Thoracic aorta (tissue), 2 donors: ENCODE results near the gene WNK1. TPM values are rescaled to one million over a fixed set of nuclear protein-coding genes. Genes with fewer than 3 reads are reported as not detected.

Experiments used
- ATAC-seq: fragments of 150-250 bp; one replicate; pipeline ENCODE4 v1.8.0; 2017; ENCODE audit warnings: low read depth; ENCODE audit not compliant: insufficient number of reproducible peaks, low FRiP score
- DNase-seq: peaks from one replicate; pipeline ENCODE4 v3.0.0-alpha.2; 2020; ENCODE audit warnings: low spot score
- H3K27ac ChIP-seq, 2 donors: fragments of 200-600 bp; sonication (generic); 1 replicate in 1 of 2; 2 replicates in 1 of 2; pipeline ENCODE4 v1.5.1; 2016; ENCODE audit warnings: mild to moderate bottlenecking in 2 of 2, moderate library complexity in 2 of 2
- H3K27me3 ChIP-seq: fragments of 200-600 bp; sonication (generic); replicated peaks from 2 replicates; pipeline ENCODE4 v1.6.0; 2016; ENCODE audit warnings: mild to moderate bottlenecking; ENCODE audit not compliant: insufficient read depth
- H3K36me3 ChIP-seq: fragments of 200-600 bp; sonication (generic); one replicate; pipeline ENCODE4 v1.5.1; 2016
- H3K4me1 ChIP-seq, 2 donors: fragments of 200-600 bp; sonication (generic); 1 replicate in 1 of 2; 2 replicates in 1 of 2; pipeline versions ENCODE4 v1.5.1 to v1.6.0; 2016; ENCODE audit warnings: low read depth in 2 of 2, mild to moderate bottlenecking in 1 of 2; ENCODE audit not compliant: control insufficient read depth in 1 of 2
- H3K4me3 ChIP-seq: fragments of 200-600 bp; sonication (generic); 2 replicates; pipeline ENCODE4 v1.5.1; 2016; ENCODE audit warnings: mild to moderate bottlenecking
- H3K9me3 ChIP-seq: fragments of 200-600 bp; sonication (generic); 2 replicates; pipeline ENCODE4 v1.5.1; 2016
- total RNA-seq, 2 donors: library from RNA; depleted of rRNA; stranded (reverse); fragments of >200 nt; gene quantifications; one replicate each; pipeline versions ENCODE4 v1.1.0 to v1.2.3, GENCODE V29; 2016
- TF ChIP-seq, protein P1 (sequence below): fragments of 200-600 bp; sonication (generic); IDR thresholded peaks from one replicate; pipeline ENCODE4 v1.5.1; 2019; ENCODE audit warnings: antibody characterized with exemption

The WNK1 gene
- total RNA-seq, 2 donors from 2014 or later = 191 to 197 TPM

DNA sequence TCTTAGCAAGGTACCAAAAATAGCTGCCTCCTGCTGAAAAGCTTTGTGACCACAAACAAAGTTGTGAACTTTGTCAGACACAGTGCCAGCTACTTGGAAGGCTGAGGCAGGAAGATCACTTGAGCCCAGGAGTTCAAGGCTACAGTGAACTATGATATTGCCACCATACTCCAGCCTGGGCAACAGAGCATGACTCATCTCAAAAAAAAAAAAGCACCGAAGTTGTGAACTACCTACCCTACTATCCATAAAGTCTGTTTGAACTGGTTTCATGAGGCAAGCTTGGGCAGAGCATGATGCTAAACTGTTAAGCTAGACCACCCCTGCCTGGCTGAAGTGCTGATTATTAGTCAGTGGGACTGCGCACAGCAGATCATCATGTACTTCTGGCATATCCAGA is 121.6 kb downstream of the WNK1 start:
- peaks cover 6% of the 10 kb centered on the region for H3K36me3 ChIP-seq
- TF ChIP-seq, protein P1, sequence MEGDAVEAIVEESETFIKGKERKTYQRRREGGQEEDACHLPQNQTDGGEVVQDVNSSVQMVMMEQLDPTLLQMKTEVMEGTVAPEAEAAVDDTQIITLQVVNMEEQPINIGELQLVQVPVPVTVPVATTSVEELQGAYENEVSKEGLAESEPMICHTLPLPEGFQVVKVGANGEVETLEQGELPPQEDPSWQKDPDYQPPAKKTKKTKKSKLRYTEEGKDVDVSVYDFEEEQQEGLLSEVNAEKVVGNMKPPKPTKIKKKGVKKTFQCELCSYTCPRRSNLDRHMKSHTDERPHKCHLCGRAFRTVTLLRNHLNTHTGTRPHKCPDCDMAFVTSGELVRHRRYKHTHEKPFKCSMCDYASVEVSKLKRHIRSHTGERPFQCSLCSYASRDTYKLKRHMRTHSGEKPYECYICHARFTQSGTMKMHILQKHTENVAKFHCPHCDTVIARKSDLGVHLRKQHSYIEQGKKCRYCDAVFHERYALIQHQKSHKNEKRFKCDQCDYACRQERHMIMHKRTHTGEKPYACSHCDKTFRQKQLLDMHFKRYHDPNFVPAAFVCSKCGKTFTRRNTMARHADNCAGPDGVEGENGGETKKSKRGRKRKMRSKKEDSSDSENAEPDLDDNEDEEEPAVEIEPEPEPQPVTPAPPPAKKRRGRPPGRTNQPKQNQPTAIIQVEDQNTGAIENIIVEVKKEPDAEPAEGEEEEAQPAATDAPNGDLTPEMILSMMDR = no peak
- ATAC-seq (no peak), DNase-seq (no peak)
- H3K27me3 ChIP-seq = no peaks in the 10 kb centered on the region
- no peak overlapping the region for H3K27ac ChIP-seq
- no peaks in the 10 kb centered on the region for H3K9me3 ChIP-seq
- no peak overlapping the region for H3K4me3 ChIP-seq
- H3K4me1 ChIP-seq = no peaks in the 10 kb centered on the region

DNA sequence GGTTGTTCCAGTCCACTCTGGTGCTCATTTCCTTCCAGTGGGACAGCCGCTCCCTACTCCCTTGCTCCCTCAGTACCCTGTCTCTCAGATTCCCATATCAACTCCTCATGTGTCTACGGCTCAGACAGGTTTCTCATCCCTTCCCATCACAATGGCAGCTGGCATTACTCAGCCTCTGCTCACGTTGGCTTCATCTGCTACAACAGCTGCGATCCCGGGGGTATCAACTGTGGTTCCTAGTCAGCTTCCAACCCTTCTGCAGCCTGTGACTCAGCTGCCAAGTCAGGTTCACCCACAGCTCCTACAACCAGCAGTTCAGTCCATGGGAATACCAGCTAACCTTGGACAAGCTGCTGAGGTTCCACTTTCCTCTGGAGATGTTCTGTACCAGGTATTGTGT is 127.3 kb downstream of the WNK1 start:
- Histone ChIP-seq H3K4me3 (no peak overlapping the region), H3K27me3 (no peaks in the 10 kb centered on the region), H3K27ac (no peak overlapping the region), H3K36me3 (peaks cover 51% of the 10 kb centered on the region), H3K9me3 (no peaks in the 10 kb centered on the region), H3K4me1 (no peaks in the 10 kb centered on the region)
- TF ChIP-seq, protein P1 = no peak
- DNase-seq (no peak), ATAC-seq (no peak)

DNA sequence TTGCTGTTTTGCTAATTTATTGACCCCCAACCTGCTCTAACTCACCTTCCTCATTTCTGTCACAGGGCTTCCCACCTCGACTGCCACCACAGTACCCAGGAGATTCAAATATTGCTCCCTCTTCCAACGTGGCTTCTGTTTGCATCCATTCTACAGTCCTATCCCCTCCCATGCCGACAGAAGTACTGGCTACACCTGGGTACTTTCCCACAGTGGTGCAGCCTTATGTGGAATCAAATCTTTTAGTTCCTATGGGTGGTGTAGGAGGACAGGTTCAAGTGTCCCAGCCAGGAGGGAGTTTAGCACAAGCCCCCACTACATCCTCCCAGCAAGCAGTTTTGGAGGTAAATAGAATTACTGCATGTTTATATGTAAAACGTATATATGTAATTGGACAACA is 128.3 kb downstream of the WNK1 start:
- H3K4me1 ChIP-seq = no peaks in the 10 kb centered on the region
- no peak overlapping the region for H3K4me3 ChIP-seq
- no peak overlapping the region for H3K27ac ChIP-seq
- no peaks in the 10 kb centered on the region for H3K9me3 ChIP-seq
- DNase-seq (no peak), ATAC-seq (no peak)
- TF ChIP-seq, protein P1 = no peak
- H3K36me3 ChIP-seq = peaks cover 62% of the 10 kb centered on the region
- no peaks in the 10 kb centered on the region for H3K27me3 ChIP-seq

DNA sequence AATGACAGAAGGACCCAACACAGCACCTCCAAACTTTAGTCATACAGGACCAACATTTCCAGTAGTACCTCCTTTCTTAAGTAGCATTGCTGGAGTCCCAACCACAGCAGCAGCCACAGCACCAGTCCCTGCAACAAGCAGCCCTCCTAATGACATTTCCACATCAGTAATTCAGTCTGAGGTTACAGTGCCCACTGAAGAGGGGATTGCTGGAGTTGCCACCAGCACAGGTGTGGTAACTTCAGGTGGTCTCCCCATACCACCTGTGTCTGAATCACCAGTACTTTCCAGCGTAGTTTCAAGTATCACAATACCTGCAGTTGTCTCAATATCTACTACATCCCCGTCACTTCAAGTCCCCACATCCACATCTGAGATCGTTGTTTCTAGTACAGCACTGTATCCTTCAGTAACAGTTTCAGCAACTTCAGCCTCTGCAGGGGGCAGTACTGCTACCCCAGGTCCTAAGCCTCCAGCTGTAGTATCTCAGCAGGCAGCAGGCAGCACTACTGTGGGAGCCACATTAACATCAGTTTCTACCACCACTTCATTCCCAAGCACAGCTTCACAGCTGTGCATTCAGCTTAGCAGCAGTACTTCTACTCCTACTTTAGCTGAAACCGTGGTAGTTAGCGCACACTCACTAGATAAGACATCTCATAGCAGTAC is 132.5 kb downstream of the WNK1 start:
- H3K4me3 ChIP-seq = no peak overlapping the region
- ATAC-seq = no peak
- no peaks in the 10 kb centered on the region for H3K4me1 ChIP-seq
- DNase-seq = no peak
- H3K27ac ChIP-seq = no peak overlapping the region
- no peaks in the 10 kb centered on the region for H3K9me3 ChIP-seq
- no peaks in the 10 kb centered on the region for H3K27me3 ChIP-seq
- TF ChIP-seq, protein P1 = no peak
- peaks cover 73% of the 10 kb centered on the region for H3K36me3 ChIP-seq

DNA sequence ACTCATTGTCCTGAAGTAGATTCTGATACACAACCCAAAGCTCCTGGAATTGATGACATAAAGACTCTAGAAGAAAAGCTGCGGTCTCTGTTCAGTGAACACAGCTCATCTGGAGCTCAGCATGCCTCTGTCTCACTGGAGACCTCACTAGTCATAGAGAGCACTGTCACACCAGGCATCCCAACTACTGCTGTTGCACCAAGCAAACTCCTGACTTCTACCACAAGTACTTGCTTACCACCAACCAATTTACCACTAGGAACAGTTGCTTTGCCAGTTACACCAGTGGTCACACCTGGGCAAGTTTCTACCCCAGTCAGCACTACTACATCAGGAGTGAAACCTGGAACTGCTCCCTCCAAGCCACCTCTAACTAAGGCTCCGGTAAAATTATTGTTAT is 133.3 kb downstream of the WNK1 start:
- ATAC-seq (no peak), DNase-seq (no peak)
- peaks cover 75% of the 10 kb centered on the region for H3K36me3 ChIP-seq
- H3K27ac ChIP-seq = no peak overlapping the region
- H3K4me3 ChIP-seq = no peak overlapping the region
- H3K4me1 ChIP-seq = no peaks in the 10 kb centered on the region
- TF ChIP-seq, protein P1 = no peak
- no peaks in the 10 kb centered on the region for H3K27me3 ChIP-seq
- no peaks in the 10 kb centered on the region for H3K9me3 ChIP-seq
